Right lobe of liver (tissue), 6 donors: ENCODE data around the gene NOL11. TPM values are rescaled to one million over a fixed set of nuclear protein-coding genes. Genes with fewer than 3 reads are reported as not detected.

Source experiments
- ATAC-seq, 4 donors: fragments of 200-7000 bp; cut with Tn5 transposase; one replicate each; pipeline ENCODE4 v1.9.1; 2020; ENCODE audit warnings: mild to moderate bottlenecking in 4 of 4, moderate library complexity in 4 of 4
- DNase-seq, 3 donors: peaks; one replicate each; pipeline ENCODE4 v3.0.0-alpha.2; 2020
- H3K27ac ChIP-seq, 3 donors: fragments of 200-600 bp; one replicate each; pipeline ENCODE4 v1.8.0; 2022
- H3K27me3 ChIP-seq, 2 donors: fragments of 200-600 bp; one replicate each; pipeline ENCODE4 v1.8.0; 2022
- H3K36me3 ChIP-seq, 4 donors: fragments of 200-600 bp; sonication (generic) in 1 of 4; one replicate each; pipeline versions ENCODE4 v1.5.1 to v1.8.0; 2017 to 2022; ENCODE audit warnings: control low read depth in 1 of 4
- H3K4me1 ChIP-seq, 4 donors: fragments of 200-600 bp; sonication (generic) in 1 of 4; one replicate each; pipeline versions ENCODE4 v1.5.1 to v1.8.0; 2017 to 2022; ENCODE audit warnings: control low read depth in 1 of 4
- H3K4me3 ChIP-seq, 3 donors: fragments of 200-600 bp; one replicate each; pipeline ENCODE4 v1.8.0; 2022
- H3K9me3 ChIP-seq, 4 donors: fragments of 200-600 bp; sonication (generic) in 1 of 4; one replicate each; pipeline versions ENCODE4 v1.5.1 to v1.8.0; 2017 to 2022; ENCODE audit warnings: control low read depth in 1 of 4
- POLR2A ChIP-seq: fragments of 450-650 bp; IDR thresholded peaks from one replicate; pipeline ENCODE4 v1.6.1; 2017; ENCODE audit warnings: antibody characterized with exemption, mild to moderate bottlenecking
- WGBS: methylation state at CpG from one replicate; pipeline ENCODE4 v1.1.6; 2018; ENCODE audit warnings: low coverage, low lambda C conversion rate; ENCODE audit not compliant: insufficient coverage; ENCODE audit errors: missing lambda C conversion rate; 5-methylcytosine and 5-hydroxymethylcytosine counted together
- intact Hi-C, 2 donors: fragments of 100-400 bp; cut with DNase I; formaldehyde crosslinking; loops; one replicate each; pipeline versions ENCODE4 v1.11.2 to v1.14.1; 2022
- small RNA-seq, 2 experiments: library from RNA; depleted of rRNA; stranded (forward); fragments of <200 nt; gene quantifications; one replicate each; pipeline ENCODE3, GENCODE V24; 2016
- total RNA-seq, 6 experiments: library from RNA; depleted of rRNA in 2 of 6; stranded (reverse); fragments of >200 nt in 2 of 6; fragmentation: NEBNext Ultra II Directional in 3 of 6; extraction: Animal tissue kit (Norgen Biotek cat#: 25700) in 3 of 6; gene quantifications; one replicate each; pipeline versions ENCODE4 v1.1.0 to v1.2.4, GENCODE V29; 2016 to 2023
- TF ChIP-seq, protein P1 (sequence below), 4 donors: fragments of 200-600 bp in 3 of 4; fragments of 450-650 bp in 1 of 4; IDR thresholded peaks; one replicate each; pipeline versions ENCODE4 v1.5.1 to v1.8.0; 2016 to 2022; ENCODE audit warnings: antibody characterized with exemption in 4 of 4, mild to moderate bottlenecking in 2 of 4
- donor health status: DM: no; HTN: yes; CAD: no.
- donor health status: DM: no; HTN: no; CAD: no.
- donor health status: DM: no; HTN: no; CAD: no.
- donor health status: DM: no; HTN: yes; CAD: no.
- donor health status: DM: no; HTN: yes; CAD: no.

The NOL11 gene
- total RNA-seq, 6 experiments from 2014 or later = 15.8 to 22.1 (median 19.5) TPM

DNA sequence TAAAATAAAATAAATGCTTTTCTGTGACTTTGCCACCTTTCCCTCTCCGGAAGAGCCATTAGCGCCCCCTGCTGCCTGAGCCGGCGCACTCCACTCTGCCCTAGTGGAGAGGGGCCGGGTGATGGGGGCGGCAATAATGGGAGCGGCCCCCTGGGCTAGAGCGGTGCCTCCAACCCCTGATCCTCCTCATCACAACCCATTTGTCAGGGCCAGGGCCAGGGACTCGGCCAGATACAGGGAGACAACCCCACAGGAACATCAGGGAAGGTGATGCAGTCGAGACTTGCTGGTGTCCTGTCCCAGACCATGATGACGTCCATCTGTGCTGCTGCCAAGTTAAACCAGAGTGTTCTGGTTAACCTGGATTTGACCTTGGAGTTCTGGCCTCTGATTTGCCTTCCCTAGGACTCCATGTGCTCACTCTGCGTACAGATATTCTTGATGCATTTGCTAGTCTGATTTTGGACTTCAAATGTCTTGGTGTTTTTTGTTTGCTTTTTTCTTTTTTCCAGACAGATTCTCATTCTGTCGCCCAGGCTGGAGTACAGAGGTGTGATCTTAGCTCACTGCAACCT is 61.4 kb downstream of the NOL11 start:
- peak; percentile 76 to 94 (median 85) for DNase-seq
- intact Hi-C loops = no loop called here
- peak overlapping the region in 2 of 3 donors; percentile 23 to 35 for H3K4me3 ChIP-seq

GRCh38 chr17:67784364-67785121 is 66.8 kb downstream of the NOL11 start:
- Histone ChIP-seq H3K4me3 (no peak overlapping the region), H3K27ac (no peak overlapping the region), H3K9me3 (no peaks in the 10 kb centered on the region), H3K27me3 (no peaks in the 10 kb centered on the region), H3K36me3 (no peaks in the 10 kb centered on the region), H3K4me1 (peaks cover 0 to 3% (median under 1%) of the 10 kb centered on the region in 4 donors)
- WGBS = 64% methylated on average over 10 of the region's 10 CpGs
- intact Hi-C loops = no loop called here
- no peak for ATAC-seq
- TF ChIP-seq, protein P1, sequence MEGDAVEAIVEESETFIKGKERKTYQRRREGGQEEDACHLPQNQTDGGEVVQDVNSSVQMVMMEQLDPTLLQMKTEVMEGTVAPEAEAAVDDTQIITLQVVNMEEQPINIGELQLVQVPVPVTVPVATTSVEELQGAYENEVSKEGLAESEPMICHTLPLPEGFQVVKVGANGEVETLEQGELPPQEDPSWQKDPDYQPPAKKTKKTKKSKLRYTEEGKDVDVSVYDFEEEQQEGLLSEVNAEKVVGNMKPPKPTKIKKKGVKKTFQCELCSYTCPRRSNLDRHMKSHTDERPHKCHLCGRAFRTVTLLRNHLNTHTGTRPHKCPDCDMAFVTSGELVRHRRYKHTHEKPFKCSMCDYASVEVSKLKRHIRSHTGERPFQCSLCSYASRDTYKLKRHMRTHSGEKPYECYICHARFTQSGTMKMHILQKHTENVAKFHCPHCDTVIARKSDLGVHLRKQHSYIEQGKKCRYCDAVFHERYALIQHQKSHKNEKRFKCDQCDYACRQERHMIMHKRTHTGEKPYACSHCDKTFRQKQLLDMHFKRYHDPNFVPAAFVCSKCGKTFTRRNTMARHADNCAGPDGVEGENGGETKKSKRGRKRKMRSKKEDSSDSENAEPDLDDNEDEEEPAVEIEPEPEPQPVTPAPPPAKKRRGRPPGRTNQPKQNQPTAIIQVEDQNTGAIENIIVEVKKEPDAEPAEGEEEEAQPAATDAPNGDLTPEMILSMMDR (IDR thresholded peaks at IDR 0.05) = no peak
- no peak for TF ChIP-seq POLR2A
- no peak for DNase-seq

More for the DNA sequence above, 61.4 kb downstream of the NOL11 start:
- Histone ChIP-seq H3K9me3 (no peaks in the 10 kb centered on the region), H3K27me3 (no peaks in the 10 kb centered on the region), H3K36me3 (no peaks in the 10 kb centered on the region), H3K27ac (peak overlapping the region in 2 of 3 donors; percentile 83 to 84), H3K4me1 (peaks cover 0 to 5% (median 1%) of the 10 kb centered on the region in 4 donors)
- TF ChIP-seq POLR2A = no peak
- TF ChIP-seq, protein P1 (IDR thresholded peaks at IDR 0.05) = peak; percentile 34 to 77 (median 72)
- ATAC-seq = peak; percentile 95 to 98 (median 97)
- WGBS = 4% methylated on average over 5 of the region's 13 CpGs

DNA sequence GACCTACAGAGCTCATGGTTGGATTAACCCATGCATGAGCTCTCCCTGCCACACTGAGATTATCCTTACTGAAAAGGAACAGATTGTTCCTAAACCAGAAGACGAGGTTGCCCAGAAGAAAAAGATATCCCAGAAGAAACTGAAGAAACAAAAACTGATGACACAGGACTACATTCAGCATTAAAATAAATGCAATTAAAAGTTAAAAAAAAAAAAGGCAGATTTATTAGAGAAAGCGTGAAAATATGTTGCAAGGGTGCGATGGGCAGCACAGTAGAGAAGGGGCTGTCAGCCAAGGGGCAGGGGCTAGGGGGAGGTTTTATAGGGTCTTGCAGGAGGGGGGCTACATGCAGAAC is 67.4 kb downstream of the NOL11 start:
- H3K4me1 ChIP-seq = no peaks in the 10 kb centered on the region
- no peak overlapping the region for H3K27ac ChIP-seq
- intact Hi-C loops = no loop called here
- H3K27me3 ChIP-seq = no peaks in the 10 kb centered on the region
- WGBS = 85% methylated on average over 3 of the region's 3 CpGs
- H3K9me3 ChIP-seq = no peaks in the 10 kb centered on the region
- DNase-seq = no peak
- TF ChIP-seq, protein P1 (IDR thresholded peaks at IDR 0.05) = no peak
- TF ChIP-seq POLR2A = no peak
- H3K4me3 ChIP-seq = no peak overlapping the region
- H3K36me3 ChIP-seq = no peaks in the 10 kb centered on the region
- ATAC-seq = no peak

DNA sequence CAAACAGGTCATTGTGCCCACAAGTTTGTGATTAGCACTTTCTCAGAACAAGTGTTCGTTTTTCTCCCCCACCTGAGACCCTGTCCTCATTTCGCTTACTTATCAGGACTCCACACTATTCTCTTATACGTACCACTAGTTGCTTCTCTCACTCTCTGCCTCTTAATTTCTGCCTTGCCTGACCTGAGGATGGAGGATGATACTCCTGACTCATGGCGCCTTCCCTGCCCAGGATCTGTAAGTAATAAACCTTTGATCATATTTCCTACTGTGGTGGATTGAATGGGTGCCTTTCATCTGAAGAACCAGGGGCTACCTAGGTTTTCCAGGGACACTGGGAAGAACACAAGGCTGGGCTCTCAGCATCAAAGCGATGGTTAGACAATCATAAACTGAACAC is 67.8 kb downstream of the NOL11 start:
- intact Hi-C loops = no loop called here
- Histone ChIP-seq H3K4me1 (no peaks in the 10 kb centered on the region), H3K36me3 (no peaks in the 10 kb centered on the region), H3K4me3 (no peak overlapping the region), H3K27me3 (no peaks in the 10 kb centered on the region), H3K9me3 (no peaks in the 10 kb centered on the region), H3K27ac (no peak overlapping the region)
- no peak for TF ChIP-seq POLR2A
- TF ChIP-seq, protein P1 (IDR thresholded peaks at IDR 0.05) = no peak
- DNase-seq (no peak), ATAC-seq (no peak)
- WGBS = 83% methylated on average over 5 of the region's 5 CpGs

Small RNAs within 50 kb of the gene (small RNA-seq; reads per million reads assigned to genes)
- gene SNORA38B = 1.6 to 4.8 reads per million in 2 experiments

Other genes with a start within 250 kb of the NOL11 start
- 10 to 100 TPM; 25.8 to 35.1 (median 31.3) TPM for gene BPTF, start 107.6 kb downstream of the NOL11 start, total RNA-seq